K562 (cell line): ENCODE data around the gene PSMB10. TPM values are rescaled to one million over a fixed set of nuclear protein-coding genes. Genes with fewer than 3 reads are reported as not detected.

Source experiments
- BRCA1 ChIP-seq, 2 experiments: fragments of 450-650 bp in 1 of 2; sonication (generic) in 1 of 2; formaldehyde crosslinking in 1 of 2; IDR thresholded peaks; 2 replicates each; pipeline versions ENCODE4 v1.5.0 to v1.6.1; 2017 to 2020; ENCODE audit warnings: mild to moderate bottlenecking in 1 of 2, missing genetic modification reagents in 1 of 2
- CBX2 ChIP-seq: fragments of 200-600 bp; sonication (generic); IDR thresholded peaks from one replicate; pipeline ENCODE4 v1.6.1; 2012; ENCODE audit warnings: mild to moderate bottlenecking, low read length, inconsistent platforms; ENCODE audit not compliant: insufficient read depth, poor library complexity, severe bottlenecking
- CHD4 ChIP-seq: fragments of 200-600 bp; sonication (generic); IDR thresholded peaks from 3 replicates; pipeline ENCODE4 v1.6.1; 2012; ENCODE audit warnings: low read depth, mild to moderate bottlenecking, mixed read lengths, low read length, inconsistent platforms; ENCODE audit not compliant: insufficient read depth, insufficient replicate concordance, poor library complexity, severe bottlenecking
- DLX4 ChIP-seq: fragments of 250-450 bp; sonication (Bioruptor Pico); IDR thresholded peaks from 2 replicates; pipeline ENCODE4 v1.6.1; 2021; ENCODE audit warnings: mild to moderate bottlenecking
- EZH2 ChIP-seq: IDR thresholded peaks from 2 replicates; pipeline ENCODE4 v1.6.1; 2012; ENCODE audit warnings: low read depth, mild to moderate bottlenecking, inconsistent platforms, low read length, borderline replicate concordance
- HMBOX1 ChIP-seq: sonication (generic); IDR thresholded peaks from 2 replicates; pipeline ENCODE4 v1.6.1; 2016
- HMGN3 ChIP-seq: IDR thresholded peaks from 2 replicates; pipeline ENCODE4 v1.6.1; 2011; ENCODE audit warnings: borderline replicate concordance, low read depth, mild to moderate bottlenecking, mixed read lengths, low read length; ENCODE audit not compliant: insufficient read length; ENCODE audit errors: extremely low read depth
- MXI1 ChIP-seq: IDR thresholded peaks from 2 replicates; pipeline ENCODE4 v1.6.1; 2011; ENCODE audit warnings: low read depth, mild to moderate bottlenecking, improper control_type of control experiment, low read length
- NFATC3 ChIP-seq: fragments of 450-650 bp; IDR thresholded peaks from 2 replicates; pipeline ENCODE4 v1.6.1; 2017; ENCODE audit warnings: mild to moderate bottlenecking
- NR2F6 ChIP-seq: fragments of 450-650 bp; formaldehyde crosslinking; IDR thresholded peaks from 2 replicates; pipeline ENCODE4 v1.4.0; 2020; ENCODE audit warnings: mild to moderate bottlenecking
- RBBP5 ChIP-seq: fragments of 200-600 bp; sonication (generic); IDR thresholded peaks from 2 replicates; pipeline ENCODE4 v1.6.1; 2012; ENCODE audit warnings: borderline replicate concordance, mild to moderate bottlenecking, low read length, control low read depth, inconsistent platforms; ENCODE audit not compliant: insufficient read depth, poor library complexity, severe bottlenecking
- RBM22 ChIP-seq: fragments of 200-400 bp; formaldehyde crosslinking; IDR thresholded peaks from 2 replicates; pipeline ENCODE4 v1.6.1; 2018; ENCODE audit warnings: low read length, low read depth; ENCODE audit not compliant: poor library complexity, severe bottlenecking
- RBM34 ChIP-seq: fragments of 200-400 bp; formaldehyde crosslinking; IDR thresholded peaks from 2 replicates; pipeline ENCODE4 v1.6.1; 2018; ENCODE audit warnings: low read length, borderline replicate concordance; ENCODE audit not compliant: insufficient read depth
- SUPT5H ChIP-seq: fragments of 450-650 bp; IDR thresholded peaks from 2 replicates; pipeline ENCODE4 v1.6.1; 2016
- ZBTB8A ChIP-seq: fragments of 450-650 bp; IDR thresholded peaks from 2 replicates; pipeline ENCODE4 v1.6.1; 2018; ENCODE audit warnings: mild to moderate bottlenecking, moderate library complexity; ENCODE audit not compliant: partially characterized antibody
- ZFP91 ChIP-seq: sonication (generic); formaldehyde crosslinking; IDR thresholded peaks from 2 replicates; pipeline ENCODE4 v1.8.0; 2022; ENCODE audit warnings: mild to moderate bottlenecking, missing genetic modification reagents
- ZFX ChIP-seq: sonication (generic); formaldehyde crosslinking; IDR thresholded peaks from 2 replicates; pipeline ENCODE4 v1.8.0; 2022; ENCODE audit warnings: mild to moderate bottlenecking, missing genetic modification reagents, moderate library complexity
- ZNF197 ChIP-seq: fragments of 200-800 bp; sonication (Bioruptor generic); IDR thresholded peaks from 2 replicates; pipeline ENCODE4 v1.6.1; 2016; ENCODE audit warnings: low read depth, missing genetic modification characterization, missing compliant biosample characterization
- ZNF324 ChIP-seq: fragments of 250-450 bp; sonication (Bioruptor Pico); IDR thresholded peaks from 2 replicates; pipeline ENCODE4 v1.4.0; 2020; ENCODE audit warnings: mild to moderate bottlenecking
- ZNF395 ChIP-seq: fragments of 200-800 bp; sonication (Bioruptor generic); IDR thresholded peaks from 2 replicates; pipeline ENCODE4 v1.6.1; 2017; ENCODE audit warnings: missing genetic modification characterization, missing compliant biosample characterization
- polyA plus RNA-seq, 8 experiments: library from polyadenylated mRNA; depleted of rRNA in 4 of 8; stranded (reverse) in 5 of 8; unstranded in 3 of 8; fragments of >200 nt; fragmentation: Nextera tagmentation in 2 of 8; fragmentation: Illumina TruSeq in 1 of 8; extraction: Ambion mirVana in 2 of 8; extraction: Trizol in 1 of 8; gene quantifications; 2 replicates each; pipeline versions ENCODE4 v1.2.1 to v1.2.3, GENCODE V29; 2011 to 2014; ENCODE audit warnings: inconsistent platforms in 1 of 8, missing spikeins in 1 of 8
- total RNA-seq, 7 experiments: library from RNA; depleted of rRNA in 6 of 7; stranded (reverse); fragments of >200 nt in 6 of 7; fragmentation: Illumina TruSeq in 2 of 7; extraction: Trizol in 2 of 7; gene quantifications; 2 replicates each; pipeline versions ENCODE4 v1.2.1 to v1.2.3, GENCODE V29; 2011 to 2021; ENCODE audit warnings: low replicate concordance in 1 of 7

The PSMB10 gene
- total and polyA plus RNA-seq, 9 of the 15 experiments (the other 6 are each of a cell fraction or from before 2014, with no cell fraction given), result 11.7 to 105 (median 51.0) TPM

GRCh38 chr16:67969254-67970039 lies 32.8 kb upstream of the PSMB10 start (continued):
- TF ChIP-seq HMBOX1 (no peak), NR2F6 (no peak), NFATC3 (no peak), ZFP91 (CRISPR knock-in tag) (0 out of 2 replicates have a peak, but pooled peaks have one; percentile 36), ZBTB8A (no peak), ZNF197 (0 out of 2 replicates have a peak, but pooled peaks have one; percentile 40), DLX4 (CRISPR knock-in tag) (no peak), RBM22 (no peak), MXI1 (no peak), BRCA1 (IDR thresholded peaks at IDR 0.05) (no peak), BRCA1 (CRISPR knock-in tag; IDR thresholded peaks at IDR 0.05) (no peak), SUPT5H (no peak), EZH2 (no peak), RBM34 (no peak), CBX2 (no peak), ZNF324 (CRISPR knock-in tag) (no peak), CHD4 (no peak), HMGN3 (peak; percentile 22), RBBP5 (no peak), ZNF395 (CRISPR knock-in tag) (peak; percentile 74; the same call in 1 of the 2 replicates), ZFX (CRISPR knock-in tag) (peak; percentile 50)
